Endothelial cell of umbilical vein (primary cell): ENCODE data around the gene CYP19A1. TPM values are rescaled to one million over a fixed set of nuclear protein-coding genes. Genes with fewer than 3 reads are reported as not detected.

ENCODE experiments used
- Bru-seq: library from RNA; stranded (reverse); fragments of 400-500 nt; gene quantifications from one replicate; lab custom pipeline; 2021; lab: Mats Ljungman, UMichigan
- BruChase-seq, 2 experiments: library from RNA; stranded (reverse); fragments of 400-500 nt; gene quantifications; one replicate each; lab custom pipeline; 2021; lab: Mats Ljungman, UMichigan
- BruUV-seq: library from RNA; stranded (reverse); fragments of 400-500 nt; replicated peaks from 2 replicates; lab custom pipeline; 2021; lab: Mats Ljungman, UMichigan
- CTCF ChIA-PET: fragments of 300-600, 350-600 bp; sonication (Branson Sonifier 250); formaldehyde crosslinking; loops from one replicate; lab custom pipeline; 2021; ENCODE audit warnings: antibody characterized with exemption, inconsistent platforms; lab: Charles Lee
- POLR2A ChIA-PET: fragments of 300-600, 350-600 bp; sonication (Branson Sonifier 250); formaldehyde crosslinking; loops from one replicate; lab custom pipeline; 2021; ENCODE audit warnings: antibody characterized with exemption, inconsistent platforms; lab: Charles Lee
- DNase-seq: peaks from one replicate; pipeline ENCODE4 v3.0.0-alpha.2; 2011; ENCODE audit warnings: low read depth, low spot score
- FAIRE-seq: peaks from 2 replicates; lab custom pipeline; 2011; peaks lifted over from hg19 to GRCh38; lab: Jason Lieb, UNC
- H2AFZ ChIP-seq: 2 replicates; pipeline ENCODE4 v1.6.0; 2012; ENCODE audit warnings: low read depth, low read length, control low read depth, inconsistent platforms
- H3K27ac ChIP-seq: 2 replicates; pipeline ENCODE4 v1.5.1; 2011; ENCODE audit warnings: low read depth, mild to moderate bottlenecking, control low read depth, low read length, moderate library complexity; ENCODE audit not compliant: insufficient read depth
- H3K27me3 ChIP-seq, 2 experiments: 2 replicates each; pipeline versions ENCODE4 v1.6.0 to v1.6.1; 2011; ENCODE audit warnings: low read length in 2 of 2, mixed read lengths in 1 of 2; ENCODE audit not compliant: control insufficient read depth in 2 of 2, insufficient read depth in 2 of 2
- H3K36me3 ChIP-seq, 2 experiments: 2 replicates in 1 of 2; 3 replicates in 1 of 2; pipeline ENCODE4 v1.5.1; 2011; ENCODE audit warnings: low read length in 2 of 2, mild to moderate bottlenecking in 1 of 2, moderate library complexity in 1 of 2; ENCODE audit not compliant: control insufficient read depth in 2 of 2, insufficient read depth in 2 of 2; ENCODE audit errors: extremely low read depth in 1 of 2
- H3K4me1 ChIP-seq: 3 replicates; pipeline ENCODE4 v1.5.1; 2011; ENCODE audit warnings: mild to moderate bottlenecking, low read length; ENCODE audit not compliant: control insufficient read depth, insufficient read depth; ENCODE audit errors: extremely low read depth
- H3K4me2 ChIP-seq: 2 replicates; pipeline ENCODE4 v1.6.1; 2011; ENCODE audit warnings: low read length, control low read depth, mixed read lengths; ENCODE audit not compliant: insufficient read depth
- H3K4me3 ChIP-seq, 3 experiments: fragments of 200-600 bp in 1 of 3; sonication (generic), shearing (Covaris generic) in 1 of 3; replicated peaks in 1 of 3; 2 replicates each; pipeline ENCODE4 v1.5.1; 2011 to 2016; ENCODE audit warnings: control low read depth in 3 of 3, low read length in 3 of 3, mild to moderate bottlenecking in 2 of 3, inconsistent platforms in 1 of 3, low read depth in 1 of 3, moderate library complexity in 1 of 3; ENCODE audit not compliant: insufficient read depth in 1 of 3
- H3K79me2 ChIP-seq: 2 replicates; pipeline ENCODE4 v1.6.0; 2012; ENCODE audit warnings: low read length, inconsistent platforms; ENCODE audit not compliant: control insufficient read depth, insufficient read depth
- H3K9ac ChIP-seq: replicated peaks from 2 replicates; pipeline ENCODE3; 2011; ENCODE audit warnings: low read length, control low read depth; ENCODE audit not compliant: insufficient read depth; ENCODE audit errors: extremely low read depth
- H3K9me1 ChIP-seq: replicated peaks from 3 replicates; pipeline ENCODE4 v1.6.0; 2011; ENCODE audit warnings: mild to moderate bottlenecking, low read length; ENCODE audit not compliant: control insufficient read depth, insufficient read depth; ENCODE audit errors: extremely low read depth
- H3K9me3 ChIP-seq: replicated peaks from 2 replicates; pipeline ENCODE4 v1.5.1; 2012; ENCODE audit warnings: low read length, inconsistent platforms; ENCODE audit not compliant: control insufficient read depth, insufficient read depth
- H4K20me1 ChIP-seq: replicated peaks from 2 replicates; pipeline ENCODE3; 2011; ENCODE audit warnings: mild to moderate bottlenecking, low read length; ENCODE audit not compliant: control insufficient read depth, insufficient read depth; ENCODE audit errors: extremely low read depth
- CTCF ChIP-seq, 2 donors: IDR thresholded peaks; 1 replicate in 1 of 2; 2 replicates in 1 of 2; pipeline ENCODE4 v1.5.1; 2011; ENCODE audit warnings: low read length in 2 of 2, mild to moderate bottlenecking in 2 of 2, moderate library complexity in 2 of 2, control low read depth in 1 of 2, inconsistent platforms in 1 of 2, low read depth in 1 of 2; ENCODE audit not compliant: insufficient read depth in 1 of 2; ENCODE audit errors: extremely low read depth in 1 of 2
- EZH2 ChIP-seq: IDR thresholded peaks from 2 replicates; pipeline ENCODE4 v1.6.1; 2012; ENCODE audit warnings: borderline replicate concordance, low read depth, mild to moderate bottlenecking, moderate library complexity, low read length, inconsistent platforms; ENCODE audit not compliant: severe bottlenecking
- GATA2 ChIP-seq: IDR thresholded peaks from 2 replicates; pipeline ENCODE4 v1.7.0; 2011; ENCODE audit warnings: low read depth, mild to moderate bottlenecking, moderate library complexity, mixed read lengths, low read length; ENCODE audit not compliant: insufficient read length, insufficient read depth
- JUN ChIP-seq: IDR thresholded peaks from 2 replicates; pipeline ENCODE4 v1.6.1; 2011; ENCODE audit warnings: borderline replicate concordance, low read depth; ENCODE audit not compliant: insufficient read length, insufficient read depth
- MAX ChIP-seq: IDR thresholded peaks from 2 replicates; pipeline ENCODE4 v1.6.1; 2011; ENCODE audit not compliant: insufficient read depth, insufficient read length
- MYC ChIP-seq: IDR thresholded peaks from one replicate; pipeline ENCODE4 v1.6.1; 2011; ENCODE audit warnings: mild to moderate bottlenecking, low read depth, low read length
- POLR2A ChIP-seq: IDR thresholded peaks from 2 replicates; pipeline ENCODE4 v1.6.1; 2012; ENCODE audit warnings: low read depth, mild to moderate bottlenecking, control low read depth, low read length
- POLR2AphosphoS5 ChIP-seq: IDR thresholded peaks from 2 replicates; pipeline ENCODE4 v1.6.1; 2012; ENCODE audit warnings: low read depth, mild to moderate bottlenecking, control low read depth, low read length, moderate library complexity; ENCODE audit not compliant: insufficient read depth
- dilution Hi-C: fragments of 300-500 bp; cut with MboI; formaldehyde crosslinking; loops from one replicate; pipeline ENCODE4 v1.15.0; 2019; ENCODE audit warnings: low sequenced_read_pairs; ENCODE audit not compliant: extremely low pct_ligation_motif_present
- intact Hi-C: fragments of 100-400 bp; cut with micrococcal nuclease; formaldehyde crosslinking; loops from one replicate; pipeline ENCODE4 v1.10.0; 2022
- long read RNA-seq: library from polyadenylated mRNA; stranded (forward); transcript quantifications from one replicate; pipeline ENCODE4 v2.0.0, GENCODE V29; 2021
- polyA minus RNA-seq, 3 experiments: library from RNA; depleted of rRNA, polyadenylated mRNA; stranded (reverse); fragments of >200 nt; gene quantifications; 1 replicate in 1 of 3; 2 replicates in 2 of 3; pipeline ENCODE4 v1.2.3, GENCODE V29; 2011
- polyA plus RNA-seq, 4 experiments: library from polyadenylated mRNA; depleted of rRNA in 3 of 4; stranded (reverse) in 3 of 4; unstranded in 1 of 4; fragments of >200 nt; gene quantifications; 2 replicates each; pipeline versions ENCODE4 v1.2.1 to v1.2.3, GENCODE V29; 2011 to 2012; ENCODE audit warnings: missing spikeins in 1 of 4
- total RNA-seq: library from RNA; stranded (reverse); gene quantifications from 2 replicates; pipeline ENCODE4 v1.2.3, GENCODE V29; 2021

Gene CYP19A1
- total RNA-seq (not detected in 2 replicates), polyA plus RNA-seq (not detected in 2 replicates), polyA minus RNA-seq (not detected in 2 replicates), Bru-seq, nascent RNA (not detected), BruChase-seq, experiment 1, labeled RNA remaining after a 6-hour chase (not detected), BruChase-seq, experiment 2, labeled RNA remaining after a 2-hour chase (not detected)
- polyA plus RNA-seq (2011; cell fraction: cytosol; rRNA removed), result not detected in 2 replicates
- polyA plus RNA-seq (2011; cell fraction: nucleus; rRNA removed), result not detected in 2 replicates
- not detected in 2 replicates for polyA plus RNA-seq (2012)
- not detected for polyA minus RNA-seq (2011; cell fraction: cytosol; rRNA and poly(A)+ RNA removed)
- not detected in 2 replicates for polyA minus RNA-seq (2011; cell fraction: nucleus; rRNA and poly(A)+ RNA removed)
- long read RNA-seq, result 0 reads

- Histone ChIP-seq H3K4me2 (no peak within 1 kb of the TSS), H3K27me3 (peaks cover 86 to 89% of the 10 kb centered on the region in 2 experiments), H3K4me3 (no peak within 1 kb of the TSS), H3K79me2 (no peaks in the 10 kb centered on the region), H3K36me3 (no peaks in the 10 kb centered on the region), H3K9ac (no peak within 1 kb of the TSS), H3K4me1 (peaks cover 11% of the 10 kb centered on the region), H4K20me1 (no peaks in the 10 kb centered on the region), H3K9me1 (no peaks in the 10 kb centered on the region), H2AFZ (no peak within 1 kb of the TSS), H3K27ac (no peak within 1 kb of the TSS), H3K9me3 (no peaks in the 10 kb centered on the region)
- dilution Hi-C loops, result no loop called here
- no peak for TF ChIP-seq POLR2AphosphoS5
- no peak for TF ChIP-seq JUN
- TF ChIP-seq MYC, result no peak
- TF ChIP-seq CTCF (IDR thresholded peaks at IDR 0.05; ENCODE audit: extremely low read depth in 1 of 2, insufficient read depth in 1 of 2, low read depth in 1 of 2, low read length in 2 of 2), result no peak
- ChIA-PET CTCF (no interaction called here), POLR2A (no interaction called here)
- no TSS peak for BruUV-seq
- DNase-seq, result no peak
- intact Hi-C loops, result no loop called here
- no peak for FAIRE-seq
These were observed at the start of gene CYP19A1 for GRCh38 chr15:51338496-51338895. Gene CYP19A1 (minus strand): TSS chr15:51338596. CDS start chr15:51242912, 95,684 bp downstream.

GRCh38 chr15:51387699-51388041, 49.3 kb upstream of the CYP19A1 start:
- Histone ChIP-seq H3K36me3 (no peaks in the 10 kb centered on the region), H3K27me3 (peaks cover 28 to 37% of the 10 kb centered on the region in 2 experiments), H3K4me3 (no peak overlapping the region), H3K79me2 (no peaks in the 10 kb centered on the region), H3K9me3 (no peaks in the 10 kb centered on the region), H3K4me2 (no peak overlapping the region), H2AFZ (no peak overlapping the region), H3K9ac (no peak overlapping the region), H3K27ac (no peak overlapping the region), H4K20me1 (no peaks in the 10 kb centered on the region), H3K9me1 (no peaks in the 10 kb centered on the region), H3K4me1 (no peaks in the 10 kb centered on the region)
- dilution Hi-C loops, result no loop called here
- TF ChIP-seq POLR2A (no peak), CTCF (IDR thresholded peaks at IDR 0.05; ENCODE audit: extremely low read depth in 1 of 2, insufficient read depth in 1 of 2, low read depth in 1 of 2, low read length in 2 of 2) (no peak), MYC (no peak), GATA2 (no peak), EZH2 (no peak), MAX (no peak)
- intact Hi-C loops, result no loop called here
- no TSS peak for BruUV-seq
- no peak for FAIRE-seq
- CTCF ChIA-PET, result interaction anchor here (1.0 to 4.5 kb wide), 4 partner anchors 11 to 225 kb away, joined by 3 to 20 read pairs (median 4); no protein-coding TSS in a partner anchor
- DNase-seq, result no peak
- POLR2A ChIA-PET, result no interaction called here
